DND-41 (cell line): ENCODE data around the gene TRIM46.
"Not testable (repeated sequence)": the region's sequence is repeated elsewhere in the genome, so short reads cannot be mapped to it uniquely, and the experiment has no call there.

ENCODE experiments used
- ATAC-seq: fragments of 200-7000 bp; cut with Tn5 transposase; 3 replicates; pipeline ENCODE4 v1.9.1; 2021; ENCODE audit warnings: low read depth; ENCODE audit not compliant: insufficient read depth
- DNase-seq: peaks from one replicate; pipeline ENCODE4 v3.0.0-alpha.2; 2020
- H2AFZ ChIP-seq: 2 replicates; pipeline ENCODE4 v1.6.0; 2012; ENCODE audit warnings: low read depth, low read length
- H3K27ac ChIP-seq: 2 replicates; pipeline ENCODE4 v1.5.1; 2012; ENCODE audit warnings: low read length, inconsistent platforms
- H3K27me3 ChIP-seq: fragments of 200-600 bp; sonication (generic); 2 replicates; pipeline ENCODE4 v1.6.0; 2012; ENCODE audit warnings: low read length, mild to moderate bottlenecking, inconsistent platforms; ENCODE audit not compliant: insufficient read depth, poor library complexity
- H3K36me3 ChIP-seq: 2 replicates; pipeline ENCODE4 v1.5.1; 2012; ENCODE audit warnings: low read length, inconsistent platforms; ENCODE audit not compliant: insufficient read depth
- H3K4me1 ChIP-seq: 2 replicates; pipeline ENCODE4 v1.5.1; 2012; ENCODE audit warnings: mild to moderate bottlenecking, low read length; ENCODE audit not compliant: insufficient read depth
- H3K4me2 ChIP-seq: 2 replicates; pipeline ENCODE4 v1.6.0; 2012; ENCODE audit warnings: mild to moderate bottlenecking, moderate library complexity, low read length, inconsistent platforms; ENCODE audit not compliant: insufficient read depth
- H3K4me3 ChIP-seq, 2 experiments: fragments of 200-600 bp in 1 of 2; shearing (Covaris generic) in 1 of 2; 2 replicates each; pipeline ENCODE4 v1.5.1; 2012 to 2016; ENCODE audit warnings: inconsistent platforms in 2 of 2, low read length in 2 of 2, mild to moderate bottlenecking in 2 of 2, low read depth in 1 of 2, moderate library complexity in 1 of 2
- H3K79me2 ChIP-seq: 2 replicates; pipeline ENCODE4 v1.6.0; 2012; ENCODE audit warnings: low read length, inconsistent platforms; ENCODE audit not compliant: insufficient read depth
- H3K9ac ChIP-seq: 2 replicates; pipeline ENCODE4 v1.6.0; 2012; ENCODE audit warnings: low read depth, mild to moderate bottlenecking, inconsistent platforms, low read length, moderate library complexity
- H3K9me3 ChIP-seq: 2 replicates; pipeline ENCODE4 v1.5.1; 2012; ENCODE audit warnings: low read length, moderate library complexity, mild to moderate bottlenecking, inconsistent platforms; ENCODE audit not compliant: insufficient read depth, severe bottlenecking
- H4K20me1 ChIP-seq: 2 replicates; pipeline ENCODE4 v1.6.0; 2012; ENCODE audit warnings: low read length; ENCODE audit not compliant: insufficient read depth
- CTCF ChIP-seq: IDR thresholded peaks from 2 replicates; pipeline ENCODE4 v1.5.1; 2012; ENCODE audit warnings: borderline replicate concordance, low read length, moderate library complexity, mild to moderate bottlenecking; ENCODE audit not compliant: poor library complexity, severe bottlenecking; ENCODE audit errors: extremely low read depth
- EZH2 ChIP-seq: IDR thresholded peaks from 3 replicates; pipeline ENCODE4 v1.6.1; 2012; ENCODE audit warnings: borderline replicate concordance, low read depth, mild to moderate bottlenecking, moderate library complexity, low read length, inconsistent platforms; ENCODE audit not compliant: severe bottlenecking

TRIM46 gene

GRCh38 chr1:155228096-155228427, 54.4 kb downstream of the TRIM46 start:
- Histone ChIP-seq H3K27me3 (no peaks in the 10 kb centered on the region), H3K27ac (peak overlapping the region; percentile 94), H3K36me3 (peaks cover 19% of the 10 kb centered on the region), H3K79me2 (peaks cover 35% of the 10 kb centered on the region), H2AFZ (peak overlapping the region; percentile 68), H3K9me3 (no peaks in the 10 kb centered on the region), H3K4me1 (peaks cover 25% of the 10 kb centered on the region), H4K20me1 (no peaks in the 10 kb centered on the region; the same call in 1 of the 2 replicates), H3K4me3 (peak overlapping the region; percentile 16 to 58; a peak in 3 of 4 replicates), H3K4me2 (peak overlapping the region; percentile 75), H3K9ac (peak overlapping the region; percentile 74)
- DNase-seq: no peak
- TF ChIP-seq CTCF: no peak
- no peak for TF ChIP-seq EZH2
- no peak for ATAC-seq

GRCh38 chr1:155231302-155231701, 57.7 kb downstream of the TRIM46 start:
- H3K9ac ChIP-seq, H3K4me3 ChIP-seq, ATAC-seq, H4K20me1 ChIP-seq, H2AFZ ChIP-seq, H3K27me3 ChIP-seq, DNase-seq, H3K9me3 ChIP-seq, H3K27ac ChIP-seq, H3K4me2 ChIP-seq: not testable (repeated sequence)
- Histone ChIP-seq H3K79me2 (peaks cover 12% of the 10 kb centered on the region), H3K4me1 (peaks cover 14% of the 10 kb centered on the region), H3K36me3 (peaks cover 11% of the 10 kb centered on the region; the same call in 1 of the 2 replicates)

GRCh38 chr1:155232001-155232978, 58.6 kb downstream of the TRIM46 start:
- DNase-seq, ATAC-seq, H4K20me1 ChIP-seq, H3K4me3 ChIP-seq, H3K4me2 ChIP-seq, H3K9ac ChIP-seq, H3K27ac ChIP-seq, H3K79me2 ChIP-seq, H2AFZ ChIP-seq, H3K9me3 ChIP-seq, H3K27me3 ChIP-seq: not testable (repeated sequence)
- peaks cover 21% of the 10 kb centered on the region for H3K36me3 ChIP-seq
- peaks cover 12% of the 10 kb centered on the region for H3K4me1 ChIP-seq

- H2AFZ ChIP-seq, DNase-seq, H3K4me1 ChIP-seq, H3K79me2 ChIP-seq, H3K9me3 ChIP-seq, H3K9ac ChIP-seq, H3K27ac ChIP-seq, H3K4me2 ChIP-seq, H3K4me3 ChIP-seq, H3K27me3 ChIP-seq, H4K20me1 ChIP-seq: not testable (repeated sequence)
- H3K36me3 ChIP-seq: peaks cover 28% of the 10 kb centered on the region
- ATAC-seq: 0 out of 3 replicates have a peak, but pooled peaks have one; percentile 18
Observed at GRCh38 chr1:155233502-155233901, 59.9 kb downstream of the TRIM46 start.
